Measurements from ENCODE around the gene SMOC2. TPM values are rescaled to one million over a fixed set of nuclear protein-coding genes. Genes with fewer than 3 reads are reported as not detected.

The SMOC2 gene
- total and polyA plus RNA-seq, 2 of the 13 experiments (the other 11 are each of a cell fraction or from before 2014, with no cell fraction given), result not detected

- TF ChIP-seq ZHX1 (CRISPR knock-in tag; IDR thresholded peaks at IDR 0.05; ENCODE audit: low read depth) (no peak), HMGA1 (CRISPR knock-in tag; conservative IDR thresholded peaks at IDR 0.05) (no peak), TMF1 (CRISPR knock-in tag; IDR thresholded peaks at IDR 0.05; ENCODE audit: low read depth) (no peak)
These were observed 195.4 kb downstream of the SMOC2 start (continued) for GRCh38 chr6:168636147-168637004.

- ChIA-PET POLR2A (no interaction called here), CTCF (ENCODE audit: low intra/inter-chr PET ratio, low total read pairs) (no interaction called here)
- in situ Hi-C loops (cut with HindIII; ENCODE audit: extremely low pct_ligation_motif_present, low pct_unique_long_range_greater_than_20kb) (no loop called here), intact Hi-C loops (cut with micrococcal nuclease; ENCODE audit: unreplicated experiment) (no loop called here)
- Histone ChIP-seq H3K79me2 (ENCODE audit: insufficient read depth, low read length) (no peaks in the 10 kb centered on the region), H4K20me1 (ENCODE audit: insufficient read depth, low read length) (no peaks in the 10 kb centered on the region), H3K4me3 (replicated peaks in 1 of 3; ENCODE audit: insufficient read depth in 1 of 3, low read depth in 2 of 3, low read length in 3 of 3) (no peak overlapping the region), H3K27me3 (ENCODE audit: control insufficient read depth in 1 of 2, insufficient read depth in 2 of 2, low read length in 2 of 2) (peaks cover 3 to 65% of the 10 kb centered on the region in 2 experiments; a peak in 4 of 5 replicates), H3K9me3 (ENCODE audit: low read length) (no peaks in the 10 kb centered on the region), H3K4me1 (ENCODE audit: insufficient read depth, low read length) (no peaks in the 10 kb centered on the region), H3K9ac (ENCODE audit: insufficient read depth, low read depth, low read length) (no peak overlapping the region), H3K36me3 (replicated peaks in 1 of 2; ENCODE audit: control insufficient read depth in 1 of 2, insufficient read depth in 2 of 2, low read length in 2 of 2) (no peaks in the 10 kb centered on the region), H2AFZ (ENCODE audit: low read length) (no peak overlapping the region), H3K27ac (ENCODE audit: extremely low read length, insufficient read depth, low read length) (no peak overlapping the region), H3K4me2 (ENCODE audit: low read depth, low read length) (no peak overlapping the region)
- ATAC-seq (no peak), FAIRE-seq (no peak), DNase-seq (ENCODE audit: low spot score) (no peak)
- BruUV-seq (replicated peaks), result no TSS peak
- 6% methylated on average over 2 of the region's 10 CpGs for WGBS (ENCODE audit: low lambda C conversion rate)
- TF ChIP-seq PLRG1 (conservative IDR thresholded peaks at IDR 0.05), result no peak
- no peak for TF ChIP-seq IKZF5 (CRISPR knock-in tag; IDR thresholded peaks at IDR 0.05)
- TF ChIP-seq KMT2B (CRISPR knock-in tag; IDR thresholded peaks at IDR 0.05), result no peak
- TF ChIP-seq REXO4 (CRISPR knock-in tag; IDR thresholded peaks at IDR 0.05; ENCODE audit: borderline replicate concordance), result no peak
- TF ChIP-seq ZNF263 (CRISPR knock-in tag; IDR thresholded peaks at IDR 0.05), result no peak
- TF ChIP-seq RBAK (CRISPR knock-in tag; IDR thresholded peaks at IDR 0.05), result no peak
These were observed 196.8 kb downstream of the SMOC2 start for GRCh38 chr6:168637834-168638233.

Data from HepG2 (cell line).